Activated CD4-positive, alpha-beta memory T cell treated with anti-CD3 and anti-CD28 coated beads, Interleukin-2, amount 10 ng/mL, durations not matched to agents 7 days and 5 days (primary cell): ENCODE data around the gene ABLIM3. TPM values are rescaled to one million over a fixed set of nuclear protein-coding genes. Genes with fewer than 3 reads are reported as not detected.

Experiments used
- CTCF ChIA-PET: fragments of 350-600 bp; sonication (Branson Sonifier 250); formaldehyde crosslinking; loops from one replicate; lab custom pipeline; 2021; ENCODE audit warnings: antibody characterized with exemption, inconsistent platforms; lab: Charles Lee
- POLR2A ChIA-PET: fragments of 350-600 bp; sonication (Branson Sonifier 250); formaldehyde crosslinking; loops from one replicate; lab custom pipeline; 2021; ENCODE audit warnings: antibody characterized with exemption; lab: Charles Lee
- DNase-seq: peaks from one replicate; pipeline ENCODE4 v3.0.0-alpha.2; 2020
- H3K27ac Mint-ChIP-seq: one replicate; pipeline ENCODE4 v1.8.0; 2021; ENCODE audit warnings: mild to moderate bottlenecking, mixed read lengths
- H3K27me3 Mint-ChIP-seq: one replicate; pipeline ENCODE4 v1.8.0; 2021; ENCODE audit warnings: mixed read lengths
- H3K36me3 Mint-ChIP-seq: one replicate; pipeline ENCODE4 v1.8.0; 2021; ENCODE audit warnings: low read depth, mixed read lengths
- H3K4me1 Mint-ChIP-seq: one replicate; pipeline ENCODE4 v1.8.0; 2021; ENCODE audit warnings: mixed read lengths
- H3K4me3 Mint-ChIP-seq: one replicate; pipeline ENCODE4 v1.8.0; 2021; ENCODE audit warnings: mild to moderate bottlenecking, mixed read lengths
- H3K9me3 Mint-ChIP-seq: one replicate; pipeline ENCODE4 v1.8.0; 2021; ENCODE audit warnings: mixed read lengths
- total RNA-seq, 2 experiments: library from RNA; stranded (reverse); gene quantifications; one replicate each; pipeline ENCODE4 v1.2.3, GENCODE V29; 2021

ABLIM3 gene
- total RNA-seq = under 1 TPM; 0.08 to 0.38 TPM

GRCh38 chr5:149141224-149141956 is at the start of gene ABLIM3:
Gene ABLIM3, plus strand, starts transcription at chr5:149141493. Its CDS starts 603 bp downstream, at chr5:149142096.
- Mint-ChIP-seq H3K4me1 (peaks cover 3% of the 10 kb centered on the region), H3K4me3 (peak within 1 kb of the TSS; percentile 28), H3K9me3 (peaks cover 3% of the 10 kb centered on the region), H3K27me3 (peaks cover 34% of the 10 kb centered on the region), H3K27ac (no peak within 1 kb of the TSS), H3K36me3 (no peaks in the 10 kb centered on the region)
- ChIA-PET CTCF (interaction anchor here (0.6 to 3.9 kb wide), 29 partner anchors 8 to 693 kb away, joined by 3 to 56 read pairs (median 3); partner anchors contain the start of gene AFAP1L1), POLR2A (interaction anchor here (1.1 kb wide), 1 partner anchor 662 kb away, joined by 3 read pairs; no protein-coding TSS in a partner anchor)
- DNase-seq = peak; percentile 75

- CTCF ChIA-PET = no interaction called here
- H3K9me3 Mint-ChIP-seq = peaks cover 18% of the 10 kb centered on the region
These were observed 47.7 kb upstream of the ABLIM3 start for GRCh38 chr5:149093625-149094024.

GRCh38 chr5:149094996-149095395 is 46.3 kb upstream of the ABLIM3 start:
- DNase-seq = no peak
- POLR2A ChIA-PET = no interaction called here
- Mint-ChIP-seq H3K4me1 (peaks cover under 1% of the 10 kb centered on the region), H3K9me3 (peaks cover 24% of the 10 kb centered on the region), H3K27ac (no peak overlapping the region), H3K36me3 (no peaks in the 10 kb centered on the region), H3K27me3 (peaks cover 8% of the 10 kb centered on the region), H3K4me3 (no peak overlapping the region)
- CTCF ChIA-PET = interaction anchor here (1.2 kb wide), 1 partner anchor 20 kb away, joined by 3 read pairs; no protein-coding TSS in a partner anchor

More at GRCh38 chr5:149093625-149094024, 47.7 kb upstream of the ABLIM3 start:
- Mint-ChIP-seq H3K36me3 (no peaks in the 10 kb centered on the region), H3K4me1 (no peaks in the 10 kb centered on the region), H3K27ac (no peak overlapping the region), H3K4me3 (no peak overlapping the region), H3K27me3 (peaks cover 7% of the 10 kb centered on the region)
- no peak for DNase-seq
- POLR2A ChIA-PET = no interaction called here

- Mint-ChIP-seq H3K36me3 (no peaks in the 10 kb centered on the region), H3K4me3 (no peak overlapping the region), H3K9me3 (peaks cover 22% of the 10 kb centered on the region), H3K27ac (no peak overlapping the region), H3K27me3 (peaks cover 26% of the 10 kb centered on the region), H3K4me1 (peaks cover 2% of the 10 kb centered on the region)
- CTCF ChIA-PET = interaction anchor here (1.7 kb wide), 1 partner anchor 15 kb away, joined by 4 read pairs; no protein-coding TSS in a partner anchor
- no peak for DNase-seq
- POLR2A ChIA-PET = no interaction called here
These were observed 41.4 kb upstream of the ABLIM3 start for GRCh38 chr5:149099920-149100319.

- POLR2A ChIA-PET = no interaction called here
- no peak for DNase-seq
- Mint-ChIP-seq H3K4me1 (peaks cover 2% of the 10 kb centered on the region), H3K4me3 (no peak overlapping the region), H3K27me3 (peaks cover 26% of the 10 kb centered on the region), H3K9me3 (peaks cover 22% of the 10 kb centered on the region), H3K36me3 (no peaks in the 10 kb centered on the region), H3K27ac (no peak overlapping the region)
- CTCF ChIA-PET = interaction anchor here (1.7 kb wide), 1 partner anchor 14 kb away, joined by 4 read pairs; no protein-coding TSS in a partner anchor
These were observed 41.0 kb upstream of the ABLIM3 start for GRCh38 chr5:149100331-149100730.

GRCh38 chr5:149108651-149109280 is 32.5 kb upstream of the ABLIM3 start:
- CTCF ChIA-PET = interaction anchor here (1.6 kb wide), 1 partner anchor 367 kb away, joined by 3 read pairs; no protein-coding TSS in a partner anchor
- H3K27ac Mint-ChIP-seq = no peak overlapping the region

GRCh38 chr5:149110406-149110805 is 30.9 kb upstream of the ABLIM3 start:
- CTCF ChIA-PET = interaction anchor here (1.1 kb wide), 1 partner anchor 379 kb away, joined by 3 read pairs; no protein-coding TSS in a partner anchor
- no peak for DNase-seq
- H3K4me3 Mint-ChIP-seq = no peak overlapping the region
- H3K27ac Mint-ChIP-seq = no peak overlapping the region
- H3K36me3 Mint-ChIP-seq = no peaks in the 10 kb centered on the region
- H3K27me3 Mint-ChIP-seq = peaks cover 4% of the 10 kb centered on the region
- POLR2A ChIA-PET = no interaction called here
- H3K9me3 Mint-ChIP-seq = no peaks in the 10 kb centered on the region
- H3K4me1 Mint-ChIP-seq = no peaks in the 10 kb centered on the region

More at GRCh38 chr5:149108651-149109280, 32.5 kb upstream of the ABLIM3 start:
- no peaks in the 10 kb centered on the region for H3K9me3 Mint-ChIP-seq
- DNase-seq = no peak
- POLR2A ChIA-PET = interaction anchor here (0.6 kb wide), 1 partner anchor 1123 kb away, joined by 3 read pairs; no protein-coding TSS in a partner anchor
- no peaks in the 10 kb centered on the region for H3K4me1 Mint-ChIP-seq
- no peak overlapping the region for H3K4me3 Mint-ChIP-seq
- peaks cover 1% of the 10 kb centered on the region for H3K27me3 Mint-ChIP-seq
- no peaks in the 10 kb centered on the region for H3K36me3 Mint-ChIP-seq

- H3K27ac Mint-ChIP-seq = no peak overlapping the region
- CTCF ChIA-PET = interaction anchor here (0.6 to 1.1 kb wide), 4 partner anchors 372 to 383 kb away, joined by 3 to 4 read pairs (median 3); no protein-coding TSS in a partner anchor
- no peaks in the 10 kb centered on the region for H3K36me3 Mint-ChIP-seq
- no peaks in the 10 kb centered on the region for H3K9me3 Mint-ChIP-seq
- H3K4me1 Mint-ChIP-seq = peaks cover 7% of the 10 kb centered on the region
- DNase-seq = no peak
- peaks cover 11% of the 10 kb centered on the region for H3K27me3 Mint-ChIP-seq
- POLR2A ChIA-PET = no interaction called here
- no peak overlapping the region for H3K4me3 Mint-ChIP-seq
These were observed 27.6 kb upstream of the ABLIM3 start for GRCh38 chr5:149113669-149114068.

GRCh38 chr5:149114403-149115312 is 26.6 kb upstream of the ABLIM3 start:
- Mint-ChIP-seq H3K36me3 (no peaks in the 10 kb centered on the region), H3K4me1 (peaks cover 7% of the 10 kb centered on the region), H3K4me3 (no peak overlapping the region), H3K9me3 (no peaks in the 10 kb centered on the region), H3K27me3 (peaks cover 14% of the 10 kb centered on the region), H3K27ac (no peak overlapping the region)
- ChIA-PET CTCF (interaction anchor here (0.6 to 2.7 kb wide), 18 partner anchors 9 to 672 kb away, joined by 3 to 36 read pairs (median 4); partner anchors contain the start of gene ABLIM3), POLR2A (no interaction called here)
- DNase-seq = peak; percentile 52

- H3K9me3 Mint-ChIP-seq = no peaks in the 10 kb centered on the region
- H3K27ac Mint-ChIP-seq = no peak overlapping the region
- H3K36me3 Mint-ChIP-seq = no peaks in the 10 kb centered on the region
- POLR2A ChIA-PET = no interaction called here
- CTCF ChIA-PET = no interaction called here
- H3K4me3 Mint-ChIP-seq = no peak overlapping the region
- H3K4me1 Mint-ChIP-seq = peaks cover 7% of the 10 kb centered on the region
- H3K27me3 Mint-ChIP-seq = peaks cover 12% of the 10 kb centered on the region
- no peak for DNase-seq
These were observed 23.3 kb upstream of the ABLIM3 start for GRCh38 chr5:149117970-149118369.

GRCh38 chr5:149118463-149118862 is 22.8 kb upstream of the ABLIM3 start:
- Mint-ChIP-seq H3K4me3 (no peak overlapping the region), H3K4me1 (peaks cover 7% of the 10 kb centered on the region), H3K36me3 (no peaks in the 10 kb centered on the region), H3K9me3 (no peaks in the 10 kb centered on the region), H3K27ac (no peak overlapping the region), H3K27me3 (peaks cover 12% of the 10 kb centered on the region)
- no peak for DNase-seq
- POLR2A ChIA-PET = no interaction called here
- CTCF ChIA-PET = no interaction called here

GRCh38 chr5:149121145-149121544 is 20.1 kb upstream of the ABLIM3 start:
- peaks cover 18% of the 10 kb centered on the region for H3K27me3 Mint-ChIP-seq
- H3K27ac Mint-ChIP-seq = no peak overlapping the region
- DNase-seq = no peak
- no peaks in the 10 kb centered on the region for H3K9me3 Mint-ChIP-seq
- ChIA-PET CTCF (interaction anchor here (0.6 to 1.0 kb wide), 3 partner anchors 8 to 148 kb away, joined by 3 read pairs; partner anchors contain the start of gene ABLIM3), POLR2A (no interaction called here)
- H3K36me3 Mint-ChIP-seq = no peaks in the 10 kb centered on the region
- H3K4me1 Mint-ChIP-seq = peaks cover 7% of the 10 kb centered on the region
- no peak overlapping the region for H3K4me3 Mint-ChIP-seq
